ENCODE measurements around the gene DNAAF5. TPM values are rescaled to one million over a fixed set of nuclear protein-coding genes. Genes with fewer than 3 reads are reported as not detected.

The DNAAF5 gene
- total and polyA plus RNA-seq, 12 donors, result 10.4 to 30.0 (median 24.7) TPM

- DNase-seq (no peak), ATAC-seq (no peak)
- Histone ChIP-seq H3K27ac (peak overlapping the region in 7 of 10 donors; percentile 71 to 97 (median 92)), H3K9me3 (no peaks in the 10 kb centered on the region), H3K4me3 (no peak overlapping the region), H3K27me3 (no peaks in the 10 kb centered on the region), H3K4me1 (peaks cover 36 to 92% (median 71%) of the 10 kb centered on the region in 9 donors), H3K36me3 (peaks cover 0 to 54% (median 12%) of the 10 kb centered on the region in 9 donors)
- intact Hi-C loops (cut with DNase I), result loop anchor here in 4 of 10 donors (5.0 to 10.0 kb wide), 3 partner anchors 37 to 50 kb away; no protein-coding TSS in a partner anchor
- 93 to 96% methylated on average over 12 of the region's 12 CpGs for WGBS, 2 donors
- no peak for TF ChIP-seq CTCF (IDR thresholded peaks at IDR 0.05)
Measured at GRCh38 chr7:835021-835420, 108.5 kb downstream of the DNAAF5 start.

GRCh38 chr7:835485-836401 lies 109.2 kb downstream of the DNAAF5 start:
- DNase-seq (no peak), ATAC-seq (peak in 2 of 8 donors; percentile 10 to 17)
- peaks cover 0 to 62% (median 16%) of the 10 kb centered on the region in 9 donors for H3K36me3 ChIP-seq
- H3K27ac ChIP-seq, result peak overlapping the region; percentile 25 to 97 (median 74)
- H3K27me3 ChIP-seq, result no peaks in the 10 kb centered on the region
- intact Hi-C loops (cut with DNase I), result loop anchor here in 5 of 10 donors (2.0 to 10.0 kb wide), 5 partner anchors 31 to 51 kb away; no protein-coding TSS in a partner anchor
- 70 to 71% methylated on average over 27 of the region's 27 CpGs for WGBS, 2 donors
- H3K4me3 ChIP-seq, result no peak overlapping the region
- peaks cover 28 to 85% (median 64%) of the 10 kb centered on the region in 9 donors for H3K4me1 ChIP-seq
- TF ChIP-seq CTCF (IDR thresholded peaks at IDR 0.05), result no peak
- no peaks in the 10 kb centered on the region for H3K9me3 ChIP-seq

Other genes starting within 250 kb of the DNAAF5 start
- gene PDGFA, start 206.9 kb upstream of the DNAAF5 start, total RNA-seq, result 10 to 100 TPM; 16.7 to 38.5 (median 27.9) TPM
- gene PDGFA, start 206.9 kb upstream of the DNAAF5 start, polyA plus RNA-seq, result 10 to 100 TPM; 14.3 to 18.3 TPM
- gene PRKAR1B, start 582 bp downstream of the DNAAF5 start, total RNA-seq, result 10 to 100 TPM; 14.5 to 24.5 (median 21.2) TPM
- 10 to 100 TPM in 1 of 2 donors, 1 to 10 TPM in 1; 5.0 to 15.7 TPM for gene PRKAR1B, start 582 bp downstream of the DNAAF5 start, polyA plus RNA-seq
- 100 to 1,000 TPM; 129 to 211 (median 183) TPM for gene SUN1, start 105.8 kb downstream of the DNAAF5 start, total RNA-seq
- gene SUN1, start 105.8 kb downstream of the DNAAF5 start, polyA plus RNA-seq, result 100 to 1,000 TPM in 1 of 2 donors, 10 to 100 TPM in 1; 69.2 to 203 TPM
- 10 to 100 TPM; 14.7 to 25.0 (median 20.4) TPM for gene GET4, start 149.9 kb downstream of the DNAAF5 start, total RNA-seq
- gene GET4, start 149.9 kb downstream of the DNAAF5 start, polyA plus RNA-seq, result 10 to 100 TPM; 32.8 to 38.6 TPM
- 10 to 100 TPM in 5 of 10 donors, 1 to 10 TPM in 5; 5.2 to 14.9 (median 9.7) TPM for gene ADAP1, start 228.0 kb downstream of the DNAAF5 start, total RNA-seq
- 10 to 100 TPM in 1 of 2 donors, 1 to 10 TPM in 1; 2.3 to 13.5 TPM for gene ADAP1, start 228.0 kb downstream of the DNAAF5 start, polyA plus RNA-seq
- gene COX19, start 248.8 kb downstream of the DNAAF5 start, total RNA-seq, result 1 to 10 TPM; 3.7 to 9.1 (median 6.1) TPM
- 1 to 10 TPM; 4.7 to 6.9 TPM for gene COX19, start 248.8 kb downstream of the DNAAF5 start, polyA plus RNA-seq

Measured in heart right ventricle (tissue), 16 donors.